Stimulated activated CD8-positive, alpha-beta memory T cell treated with anti-CD3 and anti-CD28 coated beads, Interleukin-12 subunit alpha, Interleukin-12 subunit beta, amount 100 ng/mL, for 24 hours (primary cell): Measurements from ENCODE around the gene CDC42EP3.

Experiments
- DNase-seq: peaks from one replicate; pipeline ENCODE4 v3.0.0-alpha.2; 2020; ENCODE audit errors: extremely low read depth

Gene CDC42EP3

DNA sequence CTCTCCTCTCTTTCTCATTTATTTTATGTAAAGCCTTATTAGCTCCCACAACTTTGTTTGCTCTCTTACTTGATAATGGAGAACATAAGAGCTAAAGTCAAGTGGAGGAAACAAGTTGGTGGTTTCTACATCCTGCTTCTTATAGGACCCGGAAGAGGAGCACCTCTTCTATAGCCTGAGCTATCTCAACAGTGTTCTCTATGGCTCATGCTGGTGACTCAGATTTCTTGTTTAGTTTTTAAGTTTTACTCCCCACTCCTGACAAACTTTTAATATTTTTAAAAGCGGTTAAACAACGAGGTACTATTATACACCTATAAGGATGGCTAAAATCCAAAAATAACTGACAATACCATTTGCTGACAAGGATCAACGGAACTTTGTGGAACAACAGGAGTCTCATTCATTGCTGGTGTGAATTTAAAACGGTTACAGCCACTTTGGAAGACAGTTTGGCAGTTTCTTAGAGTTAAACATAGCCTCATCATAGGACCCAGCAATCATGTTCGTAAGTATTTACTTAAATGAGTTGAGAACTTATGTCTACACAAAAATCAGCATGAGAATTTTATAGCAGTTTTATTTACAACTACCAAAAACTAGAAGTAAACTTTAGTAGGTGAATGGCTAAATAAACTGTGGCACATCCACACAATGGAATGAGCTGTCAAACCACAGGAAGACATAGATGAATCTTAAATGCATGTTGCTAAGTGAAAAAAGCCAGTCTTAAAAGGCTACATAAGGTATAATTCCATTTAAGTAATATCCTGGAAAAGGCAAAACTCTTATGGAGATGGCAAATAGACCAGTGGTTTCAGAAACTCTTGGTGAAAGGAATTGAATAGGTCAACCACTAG, 12.7 kb upstream of the CDC42EP3 start:
- DNase-seq = no peak

DNA sequence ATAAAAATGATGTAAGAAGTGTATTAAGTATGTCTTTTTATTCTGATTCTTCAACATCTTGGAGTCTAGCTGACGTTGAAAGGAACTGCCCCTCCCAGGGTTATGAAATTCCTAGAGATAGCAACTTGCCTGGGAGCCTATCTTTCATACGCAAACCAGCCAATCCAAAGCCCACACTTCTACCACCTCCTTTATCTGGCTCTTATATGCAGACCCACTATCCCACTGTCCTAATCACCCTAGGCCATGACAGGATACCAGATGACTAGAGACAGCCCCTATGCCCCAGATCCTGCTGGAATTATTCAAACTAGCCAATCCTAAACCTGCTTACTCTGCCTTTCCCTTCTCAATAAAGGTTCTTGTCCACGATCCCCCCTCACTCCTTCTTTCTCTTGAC, 11.8 kb upstream of the CDC42EP3 start:
- DNase-seq = no peak

- DNase-seq = no peak
Observed at GRCh38 chr2:37682473-37682872, 11.0 kb upstream of the CDC42EP3 start.

DNA sequence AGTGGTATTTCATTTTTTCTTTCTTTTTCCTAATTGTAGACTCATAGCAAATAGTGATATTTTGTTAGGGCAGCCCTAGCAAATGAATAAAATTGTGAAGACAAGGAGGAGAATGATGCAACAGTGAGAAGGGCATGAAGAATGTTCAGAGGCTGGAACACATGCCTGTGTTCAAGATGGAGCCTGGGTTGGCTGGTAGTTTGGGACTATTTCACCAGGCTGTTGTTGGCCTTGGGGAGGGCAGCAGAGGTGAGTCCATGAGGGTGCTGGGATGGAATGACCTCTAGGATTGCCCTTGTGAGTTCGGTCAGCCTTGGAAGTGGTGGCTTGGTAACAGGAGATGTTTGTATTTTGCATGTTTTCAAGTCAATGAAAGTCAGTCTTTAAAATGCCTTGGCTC, 10.1 kb upstream of the CDC42EP3 start:
- no peak for DNase-seq

DNA sequence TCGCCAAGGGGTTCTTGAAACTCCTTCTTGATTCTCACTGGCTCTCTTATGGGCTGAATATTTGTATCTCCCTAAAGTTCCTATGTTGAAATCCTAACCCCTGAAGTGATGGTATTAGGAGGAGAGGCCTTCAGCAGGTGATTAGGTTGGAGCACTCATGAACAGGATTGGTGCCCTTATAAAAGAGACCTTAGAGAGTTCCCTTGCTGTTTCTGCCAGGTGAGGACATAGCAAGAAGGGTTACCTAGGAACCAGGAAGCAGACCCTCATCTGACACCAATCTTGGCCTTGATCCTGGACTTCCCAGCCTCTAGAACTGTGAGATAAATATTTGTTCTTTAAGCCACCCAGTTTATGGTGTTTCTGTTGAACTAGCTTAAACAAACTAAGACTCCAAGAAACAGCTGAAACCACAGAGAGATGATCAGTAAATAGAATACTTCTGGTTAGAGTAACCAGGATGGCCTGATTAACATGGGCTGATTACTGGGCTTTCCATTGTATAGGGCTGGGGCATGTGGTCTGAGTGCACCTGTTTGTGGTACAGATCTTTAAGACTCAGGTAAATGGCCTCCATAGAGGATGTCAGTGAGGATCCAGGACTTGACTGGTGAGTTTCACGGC, 7.7 kb upstream of the CDC42EP3 start:
- DNase-seq = no peak

DNA sequence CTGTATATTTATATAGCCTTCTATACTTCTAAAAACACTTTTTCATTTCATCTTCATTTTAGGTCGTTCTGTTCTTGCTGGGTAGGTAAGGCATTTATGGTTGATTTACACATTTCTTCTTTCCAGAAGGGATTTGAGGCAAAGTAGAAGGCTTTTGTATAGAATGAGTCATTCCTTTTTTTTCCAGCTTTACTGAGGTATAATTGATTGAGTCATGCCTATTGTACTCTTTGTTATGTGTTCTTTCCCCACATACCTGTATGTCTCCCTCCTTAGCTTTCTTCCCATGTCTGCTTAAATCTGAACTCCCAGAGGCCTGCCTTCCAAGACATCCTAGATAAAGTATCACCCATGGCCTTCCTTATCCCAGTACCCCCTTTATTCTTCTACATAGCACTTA, 4.8 kb upstream of the CDC42EP3 start:
- DNase-seq = no peak

- DNase-seq = no peak
Observed at GRCh38 chr2:37674946-37675345, 3.5 kb upstream of the CDC42EP3 start.

DNA sequence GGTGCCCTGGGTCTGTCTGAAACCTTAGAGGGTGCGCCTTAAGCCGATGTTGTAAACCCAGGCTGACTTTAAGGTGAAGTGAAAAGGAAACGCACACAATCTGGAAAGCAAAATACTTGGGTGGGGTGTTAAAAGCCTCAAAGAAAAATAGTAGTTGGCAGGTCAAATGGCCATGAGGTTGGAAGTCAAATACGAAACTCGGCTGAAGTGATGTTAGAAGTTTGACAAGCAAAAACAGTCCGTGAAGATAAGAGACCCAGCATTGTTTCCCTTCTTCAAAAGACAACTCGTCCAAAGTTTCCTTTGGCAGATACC, 1.4 kb upstream of the CDC42EP3 start:
- no peak for DNase-seq

DNA sequence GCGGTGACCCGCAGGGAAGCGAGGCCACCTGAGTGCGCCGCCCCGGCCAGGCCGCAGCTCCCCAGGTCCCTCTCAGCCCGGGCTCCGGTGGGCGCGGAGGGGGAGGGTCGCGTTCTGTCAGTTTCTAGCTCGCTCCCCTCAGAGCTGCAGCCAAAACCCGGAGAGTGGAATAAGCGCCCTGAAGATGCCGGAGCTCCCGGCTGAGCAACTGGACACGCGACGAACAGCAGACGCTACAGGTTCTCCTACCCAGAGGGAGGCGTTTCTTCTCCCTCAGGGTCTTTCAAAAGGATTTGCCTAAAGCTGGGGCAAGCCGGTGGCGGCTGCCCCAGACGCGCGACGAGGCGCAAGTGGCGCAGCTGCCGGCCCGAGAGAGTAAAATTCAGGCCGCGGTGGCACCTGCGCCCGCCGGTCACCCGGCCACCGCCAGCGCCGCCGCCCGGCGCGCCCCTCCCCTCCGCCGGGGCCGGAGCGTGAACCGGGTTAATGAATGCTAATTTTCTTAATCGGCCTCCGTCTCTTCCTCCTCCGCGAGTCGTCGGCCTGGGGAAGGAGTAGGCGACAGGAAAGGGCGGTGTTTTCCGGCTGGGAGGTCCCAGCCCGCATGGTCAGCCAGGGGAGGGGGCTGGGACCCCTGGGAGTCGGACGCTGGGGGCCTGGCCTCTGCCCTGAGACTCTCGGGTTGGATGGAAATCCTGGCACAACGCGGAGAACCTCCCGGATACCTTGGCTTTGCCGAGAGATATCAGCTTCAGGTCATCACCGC, 845 bp upstream of the CDC42EP3 start:
- DNase-seq = no peak

DNA sequence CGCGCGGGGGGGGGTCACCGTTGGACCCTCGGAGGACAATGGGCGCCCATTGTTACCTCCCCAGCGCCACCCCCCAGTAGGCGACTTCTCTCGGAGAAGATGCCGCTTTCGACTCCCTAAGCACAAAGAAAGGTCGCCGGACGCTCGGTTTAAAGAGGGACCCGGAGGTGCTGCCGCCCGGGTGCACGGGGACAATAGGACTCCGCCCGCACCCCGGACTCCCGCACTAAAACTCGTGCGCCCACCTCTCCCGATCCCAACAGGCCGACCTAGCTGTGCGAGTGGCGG, 318 bp upstream of the CDC42EP3 start:
- no peak for DNase-seq

- no peak for DNase-seq
Observed at GRCh38 chr2:37670378-37671008, 949 bp downstream of the CDC42EP3 start.

- DNase-seq = no peak
Observed at GRCh38 chr2:37669446-37669845, 2.0 kb downstream of the CDC42EP3 start.

DNA sequence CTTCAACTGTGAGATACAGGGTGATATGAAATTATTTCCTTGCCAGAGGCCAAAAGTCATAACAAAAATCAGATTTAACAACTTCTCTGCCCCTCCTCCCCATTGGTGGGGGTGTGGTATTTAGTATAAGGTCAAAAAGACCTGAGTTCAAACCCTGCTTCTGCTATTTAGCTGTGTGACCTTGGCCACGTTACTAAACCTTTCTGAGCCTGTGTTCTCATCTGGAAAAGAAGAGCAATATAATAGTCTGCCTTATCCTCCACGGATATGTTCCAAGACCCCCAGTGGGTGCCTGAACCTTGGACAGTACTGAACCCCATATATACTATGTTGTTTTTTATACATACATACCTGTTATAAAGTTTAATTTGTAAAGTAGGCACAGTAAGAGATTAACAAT, 3.7 kb downstream of the CDC42EP3 start:
- no peak for DNase-seq

DNA sequence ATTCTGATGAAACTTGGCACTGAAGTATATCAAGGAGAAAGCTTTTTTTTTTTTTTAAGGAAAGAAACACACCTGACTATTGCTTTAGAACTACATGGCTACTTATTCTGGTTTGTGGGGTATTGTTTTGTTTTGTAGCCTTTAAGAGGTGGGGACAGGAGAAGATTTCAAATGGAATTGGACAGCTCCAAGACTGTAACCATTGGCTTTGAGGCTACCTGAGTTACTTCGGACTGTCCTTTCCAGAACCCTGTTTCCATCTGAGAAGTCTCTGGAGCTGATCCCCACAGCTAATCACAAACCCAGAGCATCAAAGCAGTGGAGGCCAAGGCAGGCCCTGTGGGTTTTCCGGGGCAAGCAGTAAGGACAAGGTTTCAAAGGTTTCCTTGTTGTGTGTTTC, 4.7 kb downstream of the CDC42EP3 start:
- no peak for DNase-seq

- DNase-seq = no peak
Observed at GRCh38 chr2:37665604-37666362, 5.7 kb downstream of the CDC42EP3 start.

DNA sequence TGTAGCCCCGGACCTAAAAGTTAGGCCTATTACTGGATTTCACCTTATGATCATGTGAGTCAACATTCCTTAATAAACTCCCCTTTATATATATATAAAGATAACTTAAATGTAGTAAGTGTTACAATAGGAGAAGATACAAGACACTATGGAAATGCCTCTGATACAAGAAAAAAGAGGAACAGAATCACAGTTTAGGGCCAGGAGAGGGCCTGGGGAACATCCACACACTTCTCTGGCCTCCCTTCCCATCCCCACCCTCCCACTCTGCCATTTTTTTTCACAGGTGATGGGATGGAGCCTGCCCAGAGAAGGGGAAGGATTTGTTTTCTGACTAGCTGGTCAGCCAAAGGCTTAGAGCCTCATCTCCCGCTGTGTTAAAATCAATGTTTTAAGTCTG, 6.4 kb downstream of the CDC42EP3 start:
- no peak for DNase-seq

DNA sequence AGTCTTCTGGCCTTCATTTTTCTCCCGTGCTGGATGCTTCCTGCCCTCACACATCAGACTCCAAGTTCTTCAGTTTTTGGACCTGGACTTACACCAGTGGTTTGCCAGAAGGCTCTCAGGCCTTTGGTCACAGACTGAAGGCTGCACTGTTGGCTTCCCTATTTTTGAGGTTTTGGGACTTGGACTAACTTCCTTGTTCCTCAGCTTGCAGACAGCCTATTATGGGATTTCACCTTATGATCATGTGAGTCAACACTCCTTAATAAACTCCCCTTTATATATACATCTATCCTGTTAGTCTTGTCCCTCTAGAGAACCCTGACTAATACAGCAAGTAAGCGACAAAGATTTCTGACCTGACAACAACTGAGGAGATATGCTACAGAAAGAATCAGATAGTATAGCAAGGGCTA, 7.2 kb downstream of the CDC42EP3 start:
- DNase-seq = no peak

DNA sequence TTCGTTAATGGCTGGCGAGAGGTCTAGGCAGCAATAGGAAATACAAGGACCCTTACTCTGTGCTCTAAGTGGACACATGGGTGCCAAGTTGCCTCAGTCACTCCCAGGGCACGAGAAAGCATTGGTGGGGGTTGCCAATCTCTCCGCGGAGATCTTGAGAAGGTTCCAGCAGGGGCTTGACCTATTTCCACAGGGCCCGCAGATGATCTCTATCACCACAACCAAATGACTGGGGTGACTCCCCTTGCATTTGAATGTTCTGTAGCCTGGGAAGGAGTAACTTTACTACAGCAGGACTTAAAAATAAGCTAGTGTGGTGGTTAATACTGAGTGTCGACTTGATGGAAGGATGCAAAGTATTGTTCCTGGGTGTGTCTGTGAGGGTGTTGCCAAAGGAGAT, 8.1 kb downstream of the CDC42EP3 start:
- DNase-seq = no peak

DNA sequence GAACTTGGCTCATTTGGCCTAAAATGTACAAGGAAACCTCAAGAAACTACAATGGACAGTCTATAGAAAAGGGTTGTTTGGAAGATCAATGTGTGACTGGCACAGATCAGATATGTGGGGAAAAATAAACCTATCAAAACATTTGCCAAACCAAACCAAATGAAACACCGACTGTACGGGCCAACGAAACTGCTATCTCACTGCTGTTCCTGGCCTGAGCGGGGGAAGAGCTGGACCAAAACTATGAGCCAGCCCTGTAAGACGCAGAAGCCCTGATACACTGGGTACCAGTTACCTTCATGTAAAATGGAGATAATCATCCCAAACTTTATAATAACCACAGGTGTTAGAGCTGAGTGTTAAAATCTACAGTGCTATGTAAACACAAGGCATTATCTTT, 11.7 kb downstream of the CDC42EP3 start:
- no peak for DNase-seq

- DNase-seq = no peak
Observed at GRCh38 chr2:37658682-37659081, 12.8 kb downstream of the CDC42EP3 start.

- DNase-seq = no peak
Observed at GRCh38 chr2:37657471-37657870, 14.0 kb downstream of the CDC42EP3 start.
